ENCODE data around the gene FCHSD2.

- TF ChIP-seq CTCF (IDR thresholded peaks at IDR 0.05 in 2 of 3, conservative IDR thresholded peaks at IDR 0.05 in 1 of 3; ENCODE audit: insufficient read depth in 2 of 3, low read depth in 1 of 3, low read length in 3 of 3) (no peak), MTF1 (CRISPR knock-in tag; IDR thresholded peaks at IDR 0.05; ENCODE audit: borderline replicate concordance) (no peak), POLR2A (conservative IDR thresholded peaks at IDR 0.05) (no peak), ZFP1 (CRISPR knock-in tag; IDR thresholded peaks at IDR 0.05) (no peak), NCOA2 (IDR thresholded peaks at IDR 0.05; ENCODE audit: partially characterized antibody in 2 of 2) (no peak), UBTF (IDR thresholded peaks at IDR 0.05; ENCODE audit: borderline replicate concordance in 1 of 2, low read depth in 2 of 2, low read length in 2 of 2) (no peak), MTA2 (IDR thresholded peaks at IDR 0.05; ENCODE audit: low read depth) (no peak), NFATC3 (IDR thresholded peaks at IDR 0.05) (no peak), BACH1 (tag; IDR thresholded peaks at IDR 0.05) (no peak), ZBTB26 (CRISPR knock-in tag; IDR thresholded peaks at IDR 0.05) (no peak), KAT7 (CRISPR knock-in tag; IDR thresholded peaks at IDR 0.05; ENCODE audit: borderline replicate concordance) (no peak), SETDB1 (IDR thresholded peaks at IDR 0.05; ENCODE audit: low read length) (no peak), ZNF143 (CRISPR knock-in tag; IDR thresholded peaks at IDR 0.05) (no peak)
Measured at GRCh38 chr11:72943664-72944063, 198.5 kb downstream of the FCHSD2 start.

Measured in K562 (cell line).